Measurements from ENCODE around the gene MSGN1.

The MSGN1 gene

GRCh38 chr2:17850151-17850550 lies 33.9 kb downstream of the MSGN1 start:
- no peak for DNase-seq

DNA sequence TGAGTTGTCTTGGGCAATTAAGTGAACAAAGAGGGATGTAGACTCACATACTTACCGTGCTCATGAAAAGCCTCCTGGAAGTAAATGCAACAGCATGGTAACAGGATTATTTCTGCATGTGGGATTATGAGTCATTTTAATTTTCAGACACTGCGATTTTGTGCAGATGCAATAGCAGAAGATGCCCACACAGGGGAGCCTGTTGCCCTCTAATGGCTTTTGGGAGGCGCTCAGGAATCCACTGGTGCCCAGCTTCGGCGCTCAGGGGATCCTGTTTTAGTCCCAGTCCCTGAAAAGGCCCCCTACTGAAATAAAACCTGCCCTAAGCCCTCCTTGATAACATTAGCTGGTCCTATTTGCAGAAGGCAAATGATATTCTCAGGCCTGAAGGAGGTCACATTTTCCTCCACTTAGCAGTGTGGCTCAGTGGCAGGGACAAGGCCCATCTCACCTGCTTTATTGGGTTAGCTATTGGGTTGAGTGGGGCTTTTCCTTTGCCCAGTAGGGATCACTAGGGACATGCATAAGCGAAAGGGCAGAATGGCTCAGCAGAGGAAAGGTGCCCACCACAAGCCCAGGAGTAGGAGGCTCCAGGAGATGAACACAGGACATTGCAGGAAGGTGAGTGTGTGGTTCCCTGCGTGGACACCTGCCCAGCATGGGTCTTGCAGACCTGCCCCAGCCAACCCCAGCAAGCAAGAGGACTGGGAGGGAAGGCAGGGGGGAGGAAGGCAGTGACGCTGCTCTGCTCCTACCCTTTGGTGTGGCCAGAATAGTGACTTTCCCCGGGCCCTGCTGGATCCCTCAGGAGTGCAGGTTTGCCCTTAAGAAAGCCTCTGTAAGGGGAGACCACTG lies 35.7 kb downstream of the MSGN1 start:
- DNase-seq = peak; percentile 53

GRCh38 chr2:17853799-17854198 lies 37.5 kb downstream of the MSGN1 start:
- no peak for DNase-seq

DNA sequence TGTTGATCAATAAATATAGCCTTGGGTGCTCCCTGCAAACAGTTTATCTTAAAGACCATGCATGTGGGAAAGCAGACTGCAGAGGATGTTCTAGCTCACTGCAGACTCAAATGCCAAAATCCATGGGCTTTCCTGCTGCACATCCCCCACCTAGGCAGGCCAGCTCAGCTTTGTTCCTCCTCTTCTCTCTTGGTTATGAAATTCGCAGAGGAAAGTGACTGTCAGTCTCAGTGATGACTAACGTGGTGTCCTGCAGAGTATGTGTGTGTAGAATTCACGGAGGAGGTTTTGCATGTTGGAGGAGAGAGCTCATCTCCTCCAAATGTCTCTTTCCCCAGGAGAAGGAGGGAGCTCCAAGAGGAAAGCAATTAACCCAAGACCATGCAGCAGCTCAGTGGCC lies 40.8 kb downstream of the MSGN1 start:
- no peak for DNase-seq

DNA sequence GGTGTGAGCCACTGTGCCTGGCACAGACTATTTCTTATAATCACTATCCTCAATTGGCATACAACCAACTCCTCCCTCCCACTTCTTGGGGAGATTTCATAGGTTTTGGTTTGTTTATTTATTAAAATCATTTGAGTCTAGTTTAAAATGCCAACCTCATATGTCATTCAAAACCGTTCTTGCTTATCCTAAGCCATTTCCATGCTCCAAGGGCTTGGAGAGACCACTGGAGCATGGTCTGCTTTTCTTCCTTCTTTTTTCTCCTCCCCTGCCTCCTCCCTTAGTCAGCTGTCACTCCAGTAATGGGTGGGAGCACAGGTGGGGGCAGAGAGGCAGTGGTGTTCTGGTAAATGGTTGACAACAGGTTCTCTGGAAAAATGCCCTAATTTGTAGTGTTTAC lies 41.8 kb downstream of the MSGN1 start:
- no peak for DNase-seq

GRCh38 chr2:17863539-17863938 lies 47.3 kb downstream of the MSGN1 start:
- no peak for DNase-seq

- no peak for DNase-seq
Observed at GRCh38 chr2:17864676-17865075, 48.4 kb downstream of the MSGN1 start.

DNA sequence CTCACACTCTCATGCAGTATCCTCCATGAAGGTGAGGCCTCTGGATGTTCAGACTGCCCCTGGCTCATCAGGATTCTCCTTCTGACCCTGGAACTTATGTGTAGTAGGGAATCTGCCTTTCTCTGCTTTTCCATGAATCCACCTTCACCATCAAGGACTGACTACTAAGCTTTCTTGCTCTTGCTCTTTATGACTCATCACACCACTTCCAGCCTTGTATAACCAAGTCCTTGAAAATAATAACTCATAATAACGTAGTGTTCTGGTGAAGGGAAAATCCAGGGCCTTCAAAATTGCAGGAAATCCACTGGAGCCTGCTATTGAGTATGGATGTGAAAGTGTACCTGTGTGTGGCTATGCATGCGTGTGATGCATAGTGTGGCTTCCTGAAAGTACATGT lies 50.9 kb downstream of the MSGN1 start:
- DNase-seq = no peak
